HG03025 (cell line): ENCODE results near the gene GPX8.

Experiments
- ATAC-seq: cut with Tn5 transposase; IDR thresholded peaks from one replicate; pipeline ENCODE4 v1.9.1; 2021; ENCODE audit warnings: mild to moderate bottlenecking, moderate library complexity; ENCODE audit not compliant: unreplicated experiment, low FRiP score

GPX8 gene, protein sequence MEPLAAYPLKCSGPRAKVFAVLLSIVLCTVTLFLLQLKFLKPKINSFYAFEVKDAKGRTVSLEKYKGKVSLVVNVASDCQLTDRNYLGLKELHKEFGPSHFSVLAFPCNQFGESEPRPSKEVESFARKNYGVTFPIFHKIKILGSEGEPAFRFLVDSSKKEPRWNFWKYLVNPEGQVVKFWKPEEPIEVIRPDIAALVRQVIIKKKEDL

DNA sequence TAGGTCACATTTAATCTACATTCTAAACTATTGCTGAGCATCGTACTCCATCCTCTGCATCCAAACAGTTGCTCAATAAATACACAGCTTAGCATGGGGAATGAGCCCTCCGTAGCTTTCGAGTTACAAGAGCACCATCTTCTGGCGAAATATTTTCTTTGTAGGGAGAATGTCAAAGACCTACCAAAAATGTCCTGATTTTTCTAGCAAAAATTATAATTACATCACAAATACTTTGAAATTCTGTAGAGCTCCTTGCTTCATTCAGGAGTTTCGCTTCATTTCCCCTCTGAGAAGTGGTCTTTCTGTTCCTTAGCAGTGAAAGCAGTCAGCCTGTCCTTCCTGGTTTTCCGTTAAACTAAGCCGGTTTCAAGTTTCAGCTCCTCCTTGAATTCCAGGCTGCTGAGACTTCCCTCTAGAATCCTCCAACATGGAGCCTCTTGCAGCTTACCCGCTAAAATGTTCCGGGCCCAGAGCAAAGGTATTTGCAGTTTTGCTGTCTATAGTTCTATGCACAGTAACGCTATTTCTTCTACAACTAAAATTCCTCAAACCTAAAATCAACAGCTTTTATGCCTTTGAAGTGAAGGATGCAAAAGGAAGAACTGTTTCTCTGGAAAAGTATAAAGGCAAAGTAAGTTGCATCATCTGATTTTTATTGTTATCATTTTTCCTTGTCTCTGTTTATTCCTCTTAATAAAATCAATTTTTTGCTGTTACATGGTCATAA lies at the start of gene GPX8:
GPX8 (plus strand) TSS at position 409 of the 730 bp plus-strand sequence; CDS start at position 431, 22 bp downstream.
- ATAC-seq: no peak

DNA sequence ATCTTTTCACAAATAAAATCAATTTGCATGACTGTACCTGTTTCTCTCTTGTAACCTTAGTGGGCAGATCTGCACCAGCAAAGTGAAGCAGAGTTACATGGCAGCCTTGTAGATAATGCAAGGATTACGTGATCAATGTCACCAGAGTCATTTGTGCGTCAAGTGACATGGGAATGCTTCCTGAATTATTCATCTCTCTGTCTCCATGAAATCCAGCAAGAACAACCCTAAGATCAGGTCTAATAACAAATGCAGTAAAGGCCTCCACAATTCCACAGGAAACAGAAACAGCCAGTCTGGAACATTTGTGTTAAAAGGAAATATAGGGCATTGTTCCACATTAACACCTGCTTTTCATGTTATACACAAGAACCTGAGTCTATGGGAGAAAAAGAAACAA lies 49.8 kb upstream of the GPX8 start:
- ATAC-seq: no peak

DNA sequence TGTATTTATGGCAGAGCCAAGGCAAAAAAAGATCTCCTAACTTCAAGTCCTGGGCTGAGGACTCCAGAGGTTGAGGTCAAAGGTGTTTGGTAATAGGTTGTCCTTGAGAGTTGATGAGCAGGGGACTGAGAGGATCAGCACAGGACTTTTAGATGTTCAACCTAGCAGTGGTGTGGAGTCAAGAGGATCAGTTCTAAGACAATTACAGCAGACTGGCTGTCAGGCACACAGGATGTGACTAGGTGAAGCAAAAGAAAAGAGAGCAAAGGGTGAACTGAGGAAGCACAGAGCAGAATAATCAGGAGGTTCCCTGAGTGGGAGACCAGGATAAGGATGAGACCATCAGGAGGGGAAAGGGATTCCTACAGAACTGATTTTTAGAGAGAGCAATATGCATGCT lies 46.6 kb upstream of the GPX8 start:
- no peak for ATAC-seq

DNA sequence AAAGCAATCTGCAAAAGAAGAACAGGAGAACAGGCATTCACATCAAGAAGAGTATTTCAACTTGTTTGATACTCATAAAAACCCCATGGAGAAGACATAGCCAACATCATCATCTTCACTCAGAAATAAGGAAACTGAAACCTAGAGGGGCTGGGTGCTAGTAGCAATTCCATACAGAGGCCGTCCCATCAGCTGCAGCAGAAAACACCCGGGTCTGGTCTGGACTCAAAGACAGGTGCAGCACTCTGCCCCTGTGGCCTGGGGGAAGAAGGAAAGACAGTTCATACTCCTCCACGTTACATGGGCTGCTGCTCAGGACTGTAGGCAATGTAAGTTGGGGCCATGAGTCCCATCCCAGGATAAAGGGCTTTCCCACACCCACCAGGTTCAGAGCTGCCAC lies 45.9 kb upstream of the GPX8 start:
- ATAC-seq: no peak

DNA sequence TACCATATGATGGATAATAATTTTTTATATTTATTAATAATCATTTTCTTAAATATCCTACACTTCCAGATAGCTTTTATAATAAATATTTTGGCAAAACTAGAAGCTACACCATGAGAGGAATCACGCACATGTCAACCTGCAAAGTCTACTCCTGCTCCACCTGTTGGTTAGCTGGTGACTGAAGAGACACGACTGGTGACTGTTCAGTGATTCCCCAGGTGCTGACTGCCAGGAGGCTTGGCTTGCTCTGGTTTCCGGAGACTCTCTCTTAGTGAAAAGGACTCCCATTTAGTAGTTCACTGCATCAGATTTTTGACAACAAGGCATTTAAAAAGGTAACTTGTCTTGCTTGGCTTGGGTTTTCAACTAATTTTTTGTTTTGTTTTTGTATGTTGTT lies 36.6 kb upstream of the GPX8 start:
- ATAC-seq: no peak

DNA sequence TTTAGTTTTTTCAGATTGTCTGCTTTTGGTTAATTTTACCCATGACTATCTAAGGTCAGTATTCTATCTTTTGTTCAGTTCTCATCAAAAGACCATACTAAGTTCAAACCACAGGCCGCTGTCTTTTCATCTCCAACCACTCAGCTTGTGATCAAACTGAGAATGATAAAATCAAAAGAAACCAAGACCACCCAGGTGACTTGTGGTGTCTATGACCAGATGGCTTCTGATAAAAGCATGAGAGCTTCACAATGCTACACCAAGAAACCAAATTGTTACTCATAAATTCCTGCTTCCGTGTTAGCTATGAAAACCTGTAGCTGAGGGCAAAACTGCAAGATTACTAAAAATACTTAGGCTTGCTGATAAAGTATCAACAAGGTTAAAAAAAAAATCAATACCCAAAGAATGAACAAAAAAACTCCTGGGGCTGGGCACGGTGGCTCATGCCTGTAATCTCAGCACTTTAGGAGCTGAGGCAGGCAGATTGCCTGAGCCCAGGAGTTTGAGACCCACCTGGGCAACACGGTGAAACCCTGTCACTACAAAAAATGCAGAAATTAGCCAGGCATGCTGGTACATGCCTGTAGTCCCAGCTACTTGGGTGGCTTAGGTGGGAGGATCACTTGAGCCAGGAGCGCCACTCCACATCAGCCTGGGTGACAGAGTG lies 25.8 kb upstream of the GPX8 start:
- ATAC-seq: no peak

DNA sequence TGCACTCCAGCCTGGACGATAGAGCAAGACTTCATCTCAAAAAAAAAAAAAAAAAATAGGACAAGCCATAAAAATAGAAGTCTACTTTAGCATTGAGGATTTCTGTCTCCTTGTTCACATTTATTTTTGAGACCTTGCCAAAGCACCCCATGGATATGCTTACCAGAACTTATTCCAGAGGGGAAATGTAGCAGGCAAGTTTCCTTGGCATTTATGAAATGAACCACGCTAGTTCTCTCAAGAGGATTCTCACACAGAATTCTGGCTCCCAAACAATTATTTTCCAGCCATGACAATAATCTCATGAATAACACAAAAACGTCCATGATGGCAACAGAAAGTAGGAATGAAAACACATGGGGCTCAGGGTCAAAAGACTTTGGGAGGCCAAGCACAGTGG lies 23.4 kb upstream of the GPX8 start:
- no peak for ATAC-seq

DNA sequence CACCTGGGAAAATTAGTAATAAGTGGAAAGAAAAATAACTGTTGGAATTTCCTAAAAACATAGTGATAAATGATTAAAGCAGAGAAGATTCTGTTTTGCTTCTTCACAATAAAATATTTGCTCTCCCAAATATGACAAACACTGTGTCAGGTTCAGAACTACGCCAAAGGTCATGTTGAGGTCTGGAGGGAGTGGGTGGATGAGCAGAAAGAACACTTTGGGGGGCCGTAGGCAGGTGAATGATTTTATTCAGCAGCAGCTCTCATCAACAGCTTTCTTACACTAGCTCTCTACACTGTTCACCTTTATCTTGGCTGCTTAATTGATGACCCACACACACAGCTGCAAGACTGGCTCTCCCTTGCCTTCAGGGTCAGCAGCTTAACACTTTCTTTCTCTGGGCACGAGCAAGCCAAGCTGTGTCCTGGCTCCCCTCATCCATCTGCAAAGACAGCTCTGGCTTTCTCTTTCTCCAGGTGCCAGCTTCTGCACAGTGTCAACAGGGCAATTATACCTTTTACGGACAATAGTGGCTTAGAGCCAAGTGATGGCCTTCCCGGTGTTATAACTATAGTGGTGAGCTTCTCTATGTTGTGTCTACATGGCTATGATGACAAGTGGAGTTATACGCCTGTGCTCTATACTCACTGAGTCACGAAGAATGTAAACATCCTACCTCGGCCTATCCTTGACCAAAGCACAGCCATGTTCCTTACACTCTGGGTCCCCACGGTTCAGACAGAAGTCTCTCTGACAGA lies 18.9 kb upstream of the GPX8 start:
- ATAC-seq: no peak

DNA sequence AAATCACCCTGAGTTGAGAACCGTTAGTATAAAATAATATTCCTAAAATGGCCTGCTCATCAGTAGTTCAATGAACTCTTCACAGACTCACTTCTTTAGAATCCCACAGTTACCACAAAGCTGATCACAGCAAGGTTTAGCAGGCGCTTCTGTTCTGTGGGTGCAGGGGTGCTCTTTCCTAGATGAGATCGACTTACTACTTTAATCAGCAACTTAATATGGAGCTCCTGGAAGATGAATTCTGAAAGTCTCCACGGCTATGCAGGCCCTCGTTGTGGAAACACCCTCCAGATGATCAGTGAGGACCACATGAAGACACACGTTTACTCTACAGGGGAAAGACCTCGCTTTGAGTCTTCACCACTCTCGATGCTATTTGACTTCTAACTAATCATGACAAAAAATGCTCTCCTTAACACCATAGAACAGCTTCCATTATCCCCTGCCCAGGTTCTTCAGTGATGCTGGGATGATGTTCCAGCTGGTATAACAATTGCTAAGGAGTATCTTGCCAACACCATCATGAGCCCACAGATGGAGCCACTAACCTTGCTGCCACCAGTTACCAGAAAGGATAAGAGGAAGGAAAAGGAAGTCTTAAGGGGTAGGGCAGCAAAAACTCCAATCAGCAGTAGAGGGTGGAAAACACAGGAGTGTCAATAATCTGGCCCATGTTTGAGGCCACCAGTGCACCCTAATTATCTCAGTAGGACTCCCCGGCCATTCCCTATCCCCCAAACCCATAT lies 17.9 kb upstream of the GPX8 start:
- no peak for ATAC-seq

DNA sequence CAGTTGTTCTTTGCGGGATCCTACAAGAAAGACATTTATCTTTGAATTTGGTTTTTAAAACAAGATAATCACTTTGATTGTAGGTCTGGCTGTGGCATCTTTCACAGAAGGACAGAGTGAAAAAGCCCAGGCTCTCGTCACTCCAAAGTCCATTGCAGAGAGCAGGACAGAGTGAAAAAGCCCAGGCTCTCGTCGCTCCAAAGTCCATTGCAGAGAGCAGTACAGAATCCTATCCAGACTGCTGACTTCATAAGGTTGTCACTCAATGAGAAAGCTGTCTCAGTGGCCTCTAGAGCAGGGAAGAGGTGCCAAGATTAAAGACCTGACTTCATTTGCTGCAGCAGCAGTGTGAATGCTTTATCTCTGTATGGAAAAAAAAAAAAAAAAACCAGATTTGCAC lies 16.3 kb upstream of the GPX8 start:
- no peak for ATAC-seq

DNA sequence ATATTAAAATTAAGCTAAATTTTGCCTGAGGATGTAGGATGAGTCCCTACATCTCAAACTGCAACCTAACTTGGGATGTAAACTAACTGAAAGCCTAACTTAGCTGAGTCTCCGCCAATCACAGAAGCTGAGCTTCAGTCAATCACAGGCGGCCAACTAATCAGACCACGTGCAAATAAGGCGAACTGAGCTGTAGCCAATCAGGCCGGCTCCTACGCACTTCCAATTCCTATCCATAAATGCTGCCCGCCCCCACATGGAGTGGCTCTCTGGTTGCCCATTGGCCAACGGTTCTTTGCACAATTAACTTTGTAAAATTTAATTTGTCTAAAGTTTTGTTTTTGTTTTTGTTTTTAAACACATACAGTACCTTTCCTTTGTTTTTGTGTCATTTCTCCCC lies 13.9 kb upstream of the GPX8 start:
- ATAC-seq: no peak

DNA sequence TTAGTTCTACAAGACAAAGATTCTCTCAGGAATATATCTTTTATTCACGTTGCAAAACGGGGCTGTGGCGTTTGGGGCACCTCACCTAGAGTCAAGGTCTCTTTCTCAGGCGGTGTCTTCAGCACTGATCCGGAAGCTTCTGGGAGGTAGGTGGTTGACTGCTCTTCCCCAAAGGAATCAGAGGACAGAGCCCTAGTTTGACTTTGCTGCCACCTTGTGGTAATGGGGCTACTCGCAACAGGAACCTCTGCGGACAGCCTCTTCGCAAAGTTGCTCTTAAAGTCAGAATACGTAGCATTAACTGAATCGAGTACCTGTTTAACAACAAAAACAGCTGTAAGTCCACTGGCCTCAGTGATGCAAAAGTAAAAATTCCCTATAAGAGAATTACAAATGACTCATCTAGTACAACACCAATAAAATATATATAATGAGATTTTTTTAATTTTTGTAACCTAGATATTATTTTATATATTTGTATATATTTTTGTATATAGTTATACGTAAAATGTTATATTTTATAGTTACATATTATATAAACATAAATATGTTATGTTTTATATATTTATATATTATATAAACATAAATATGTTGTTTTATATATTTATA lies 13.3 kb upstream of the GPX8 start:
- ATAC-seq: peak; percentile 55

DNA sequence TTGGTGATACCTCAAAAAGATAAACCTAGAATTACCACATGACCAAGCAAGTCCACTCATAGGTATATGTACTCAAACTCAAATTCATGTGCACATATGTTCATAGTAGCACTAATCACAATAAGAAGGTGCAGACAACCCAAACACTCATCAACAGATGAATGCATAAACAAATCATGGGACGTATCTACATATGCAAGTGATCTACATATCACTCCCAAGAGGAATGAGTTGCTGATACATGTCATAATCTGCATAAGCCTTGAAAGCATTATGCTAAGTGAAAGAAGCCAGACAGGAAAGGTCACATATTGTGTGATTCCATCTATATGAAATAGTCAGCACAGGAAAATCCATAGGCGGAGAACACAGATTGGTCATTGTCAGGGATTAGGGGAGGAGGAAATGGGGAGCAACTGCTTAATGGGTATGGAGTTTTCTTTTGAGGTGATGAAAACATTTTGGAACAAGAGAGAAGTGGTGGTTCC lies 10.6 kb upstream of the GPX8 start:
- ATAC-seq: no peak

DNA sequence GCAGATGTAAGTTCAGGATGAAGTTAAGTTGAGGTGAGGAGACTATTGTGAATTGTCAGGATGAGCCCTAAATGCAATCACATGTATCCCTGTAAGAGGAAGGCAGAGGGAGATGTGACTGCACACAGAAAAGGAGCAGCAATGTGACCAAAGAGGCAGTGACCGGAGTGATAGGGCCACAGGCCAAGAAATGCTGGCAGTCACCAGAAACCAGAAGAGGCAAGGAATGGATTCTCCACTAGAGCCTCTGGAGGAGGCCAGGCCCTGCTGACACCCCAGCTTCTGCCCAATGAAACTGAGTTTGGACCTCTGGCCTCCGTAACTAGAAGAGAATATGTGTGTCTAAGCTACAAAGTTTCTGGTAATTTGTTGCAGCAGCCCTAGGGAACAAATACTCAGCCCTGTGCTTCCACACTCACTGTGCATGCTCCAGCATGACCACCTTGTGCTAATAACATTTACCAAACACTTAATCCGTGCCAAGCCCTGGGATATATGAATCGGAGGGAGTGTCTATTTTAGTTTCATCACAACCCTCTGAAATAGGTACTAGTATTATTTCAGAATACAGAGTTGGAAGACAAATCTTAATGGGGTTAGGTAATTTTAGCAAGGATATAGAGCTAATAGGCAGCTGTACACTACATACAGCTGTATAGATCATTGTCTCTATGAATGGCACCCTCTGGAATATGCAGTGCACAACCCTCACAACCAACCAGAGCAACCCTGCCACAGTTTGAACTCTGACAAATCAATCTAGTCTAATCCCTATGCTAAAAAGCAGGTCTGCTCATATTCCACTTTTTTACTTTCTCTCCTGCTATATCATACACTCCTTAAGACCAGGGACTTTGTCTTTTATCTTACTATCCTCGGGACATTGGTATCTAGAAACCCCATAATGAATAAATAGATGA lies 7.8 kb upstream of the GPX8 start:
- ATAC-seq: no peak

DNA sequence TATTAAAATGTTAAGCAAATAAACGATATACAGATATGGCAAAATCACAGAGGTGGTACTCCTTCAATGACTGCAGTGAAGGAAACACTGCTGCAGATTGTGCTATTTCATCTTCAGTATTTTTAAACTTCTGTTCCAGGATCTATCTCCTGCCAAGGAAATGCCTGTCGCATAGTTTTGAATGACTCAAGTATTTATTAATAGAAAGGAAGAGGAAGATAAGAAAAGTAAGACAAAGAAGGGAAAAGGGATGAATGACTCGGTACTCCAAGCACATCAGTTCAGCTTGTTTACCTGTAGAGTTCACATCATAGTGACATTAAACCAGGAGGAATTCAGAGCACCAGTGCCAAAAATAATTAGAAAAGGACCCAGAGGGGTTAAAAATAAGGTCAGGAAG lies 5.1 kb upstream of the GPX8 start:
- no peak for ATAC-seq

DNA sequence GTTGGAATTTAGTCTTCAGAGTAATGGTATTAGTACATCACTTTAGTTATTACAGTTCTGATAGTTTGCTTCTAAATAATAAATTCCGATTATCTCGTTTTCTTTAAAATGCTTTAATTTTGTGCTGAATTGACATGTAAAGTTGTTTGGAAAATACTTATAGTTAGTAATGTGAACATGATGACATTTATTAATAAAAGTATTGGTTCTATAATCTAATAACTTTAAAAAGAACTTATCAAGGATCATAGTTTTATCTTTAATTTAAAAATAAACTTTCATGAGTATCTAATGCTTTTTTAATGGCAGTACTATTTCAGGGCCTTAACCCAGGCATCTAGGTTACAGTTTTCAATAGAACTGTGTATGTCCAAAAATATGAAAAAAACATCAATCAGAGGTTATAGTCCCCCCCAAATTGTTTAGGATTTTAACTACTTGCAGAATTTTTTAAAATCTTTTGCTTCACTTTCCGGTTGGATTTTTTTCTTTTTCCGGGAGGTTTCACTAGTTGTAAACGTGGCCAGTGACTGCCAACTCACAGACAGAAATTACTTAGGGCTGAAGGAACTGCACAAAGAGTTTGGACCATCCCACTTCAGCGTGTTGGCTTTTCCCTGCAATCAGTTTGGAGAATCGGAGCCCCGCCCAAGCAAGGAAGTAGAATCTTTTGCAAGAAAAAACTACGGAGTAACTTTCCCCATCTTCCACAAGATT lies 680 bp downstream of the GPX8 start:
- ATAC-seq: no peak

DNA sequence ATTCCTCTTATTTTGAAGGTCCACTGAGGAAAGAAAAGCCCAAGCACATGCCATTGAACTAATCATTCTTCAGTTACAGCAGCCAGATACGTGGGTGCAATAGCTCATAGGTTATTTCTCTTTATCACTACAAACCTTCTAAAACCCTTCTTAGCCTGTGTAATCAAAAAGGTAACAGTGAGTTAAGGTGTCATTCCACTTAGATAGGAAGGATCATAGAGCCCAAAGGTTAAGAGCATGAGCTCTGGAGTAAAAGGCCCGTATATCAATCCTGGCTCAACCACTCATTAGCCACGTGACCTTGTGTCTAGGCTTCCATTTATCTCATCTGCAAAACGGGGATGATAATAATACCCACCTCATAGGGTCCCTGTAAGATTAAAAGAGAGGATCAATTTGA lies 2.7 kb downstream of the GPX8 start:
- no peak for ATAC-seq

DNA sequence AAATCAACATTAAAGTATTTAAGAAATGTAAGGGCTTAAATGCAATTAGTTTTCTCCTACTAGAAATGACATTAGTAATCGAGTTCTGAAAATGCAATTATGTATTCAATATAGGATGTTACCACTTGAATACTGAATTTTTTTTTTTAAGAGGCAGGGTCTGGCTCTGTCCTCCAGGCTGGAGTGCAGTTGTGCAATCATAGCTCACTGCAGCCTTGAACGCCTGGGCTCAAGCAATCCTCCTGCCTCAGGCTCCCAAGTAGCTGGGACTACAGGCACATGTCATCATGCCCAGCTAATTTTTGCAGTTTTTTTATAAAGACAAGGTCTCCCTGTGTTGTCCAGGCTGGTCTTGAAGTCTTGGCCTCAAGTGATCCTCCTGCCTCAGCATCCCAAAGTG lies 11.5 kb downstream of the GPX8 start:
- ATAC-seq: no peak
